ENCODE results near the gene RNF114. TPM values are rescaled to one million over a fixed set of nuclear protein-coding genes. Genes with fewer than 3 reads are reported as not detected.

RNF114 gene
- total and polyA plus RNA-seq, 10 of the 15 experiments (the other 5 are each of a cell fraction or from before 2014, with no cell fraction given): 28.0 to 82.3 (median 47.2) TPM

GRCh38 chr20:49936153-49937026, at the start of gene RNF114 (continued):
- TF ChIP-seq MEF2A (IDR thresholded peaks at IDR 0.05; ENCODE audit: insufficient read depth, low read depth, low read length): no peak
- peak; percentile 89 for TF ChIP-seq POLR2AphosphoS5 (IDR thresholded peaks at IDR 0.05; ENCODE audit: low read length)
- TF ChIP-seq RB1 (IDR thresholded peaks at IDR 0.05; ENCODE audit: borderline replicate concordance): peak; percentile 38; the same call in 1 of the 2 replicates
- no peak for TF ChIP-seq E2F4 (IDR thresholded peaks at IDR 0.05; ENCODE audit: low read depth, low read length)
- TF ChIP-seq YY1 (IDR thresholded peaks at IDR 0.05; ENCODE audit: low read depth, low read length): peak; percentile 98
- TF ChIP-seq IRF3 (IDR thresholded peaks at IDR 0.05): no peak
- TF ChIP-seq STAT3 (IDR thresholded peaks at IDR 0.05; ENCODE audit: low read depth, low read length): no peak
- no peak for TF ChIP-seq MTA3 (IDR thresholded peaks at IDR 0.05; ENCODE audit: borderline replicate concordance, low read length)
- peak; percentile 61 for TF ChIP-seq IKZF1 (conservative IDR thresholded peaks at IDR 0.05)
- TF ChIP-seq ZNF24 (IDR thresholded peaks at IDR 0.05): peak; percentile 47; the same call in 1 of the 2 replicates
- TF ChIP-seq POU2F2 (IDR thresholded peaks at IDR 0.05; ENCODE audit: borderline replicate concordance, low read depth, low read length): peak; percentile 75; the same call in 1 of the 3 replicates
- TF ChIP-seq HCFC1 (IDR thresholded peaks at IDR 0.05; ENCODE audit: low read length): no peak; the same call in 1 of the 2 replicates
- TF ChIP-seq POLR2AphosphoS2 (IDR thresholded peaks at IDR 0.05; ENCODE audit: low read depth, low read length): peak; percentile 85
- peak; percentile 75 for TF ChIP-seq PKNOX1 (IDR thresholded peaks at IDR 0.05)
- peak; percentile 75 for TF ChIP-seq RELB (IDR thresholded peaks at IDR 0.05; ENCODE audit: low read depth)
- peak; percentile 4 for TF ChIP-seq USF1 (IDR thresholded peaks at IDR 0.05; ENCODE audit: borderline replicate concordance, extremely low read length, insufficient read depth, low read depth, low read length)
- peak; percentile 74; the same call in 1 of the 2 replicates for TF ChIP-seq SIN3A (IDR thresholded peaks at IDR 0.05; ENCODE audit: low read depth, low read length)
- TF ChIP-seq CREB1 (IDR thresholded peaks at IDR 0.05; ENCODE audit: low read depth): peak; percentile 81
- TF ChIP-seq BHLHE40 (IDR thresholded peaks at IDR 0.05; ENCODE audit: borderline replicate concordance in 1 of 2, low read depth in 2 of 2, low read length in 1 of 2): peak; percentile 36 to 61; a peak in 3 of 4 replicates
- TF ChIP-seq DPF2 (IDR thresholded peaks at IDR 0.05): peak; percentile 73
- TF ChIP-seq ATF2 (IDR thresholded peaks at IDR 0.05; ENCODE audit: low read length): no peak
- TF ChIP-seq TCF12 (IDR thresholded peaks at IDR 0.05; ENCODE audit: low read depth, low read length): peak; percentile 71; the same call in 1 of the 2 replicates
- peak; percentile 42; the same call in 1 of the 2 replicates for TF ChIP-seq SMARCA5 (IDR thresholded peaks at IDR 0.05)

All from GM12878 (cell line).